K562 (cell line): Measurements from ENCODE around the gene CDKL1. TPM values are rescaled to one million over a fixed set of nuclear protein-coding genes. Genes with fewer than 3 reads are reported as not detected.

Experiments
- BACH1 ChIP-seq: fragments of 200-800 bp; sonication (Bioruptor generic); IDR thresholded peaks from 2 replicates; pipeline ENCODE4 v1.6.1; 2016; ENCODE audit warnings: missing genetic modification characterization, missing compliant biosample characterization
- CBFB ChIP-seq: sonication (generic); formaldehyde crosslinking; IDR thresholded peaks from 2 replicates; pipeline ENCODE4 v1.4.0; 2020; ENCODE audit warnings: mild to moderate bottlenecking, missing genetic modification reagents
- CTBP1 ChIP-seq: fragments of 450-650 bp; IDR thresholded peaks from 2 replicates; pipeline ENCODE4 v1.6.1; 2016; ENCODE audit warnings: borderline replicate concordance
- EP400 ChIP-seq: fragments of 450-650 bp; IDR thresholded peaks from 2 replicates; pipeline ENCODE4 v1.6.1; 2017; ENCODE audit warnings: antibody characterized with exemption, mild to moderate bottlenecking, moderate library complexity
- HDAC8 ChIP-seq: fragments of 450-650 bp; IDR thresholded peaks from 2 replicates; pipeline ENCODE4 v1.6.1; 2016; ENCODE audit warnings: mild to moderate bottlenecking, missing genetic modification characterization, moderate library complexity, missing compliant biosample characterization
- PRMT5 ChIP-seq: sonication (generic); formaldehyde crosslinking; IDR thresholded peaks from 2 replicates; pipeline ENCODE4 v1.5.0; 2020; ENCODE audit warnings: missing genetic modification reagents
- PURB ChIP-seq: sonication (generic); formaldehyde crosslinking; IDR thresholded peaks from 2 replicates; pipeline ENCODE4 v1.9.0; 2021; ENCODE audit warnings: low read depth, mild to moderate bottlenecking, missing genetic modification reagents
- RNF2 ChIP-seq: sonication (generic); IDR thresholded peaks from 2 replicates; pipeline ENCODE4 v1.6.1; 2016
- WHSC1 ChIP-seq: IDR thresholded peaks from one replicate; pipeline ENCODE4 v1.6.1; 2012; ENCODE audit warnings: low read length, control low read depth, inconsistent platforms
- ZNF143 ChIP-seq: sonication (generic); formaldehyde crosslinking; IDR thresholded peaks from 2 replicates; pipeline ENCODE4 v1.9.0; 2022; ENCODE audit warnings: mild to moderate bottlenecking, missing genetic modification reagents
- polyA plus RNA-seq, 8 experiments: library from polyadenylated mRNA; depleted of rRNA in 4 of 8; stranded (reverse) in 5 of 8; unstranded in 3 of 8; fragments of >200 nt; fragmentation: Nextera tagmentation in 2 of 8; fragmentation: Illumina TruSeq in 1 of 8; extraction: Ambion mirVana in 2 of 8; extraction: Trizol in 1 of 8; gene quantifications; 2 replicates each; pipeline versions ENCODE4 v1.2.1 to v1.2.3, GENCODE V29; 2011 to 2014; ENCODE audit warnings: inconsistent platforms in 1 of 8, missing spikeins in 1 of 8
- total RNA-seq, 7 experiments: library from RNA; depleted of rRNA in 6 of 7; stranded (reverse); fragments of >200 nt in 6 of 7; fragmentation: Illumina TruSeq in 2 of 7; extraction: Trizol in 2 of 7; gene quantifications; 2 replicates each; pipeline versions ENCODE4 v1.2.1 to v1.2.3, GENCODE V29; 2011 to 2021; ENCODE audit warnings: low replicate concordance in 1 of 7
- TF ChIP-seq, protein P1 (sequence below): sonication (generic); formaldehyde crosslinking; IDR thresholded peaks from 2 replicates; pipeline ENCODE4 v1.8.1; 2022; ENCODE audit warnings: missing genetic modification reagents
- TF ChIP-seq, protein P2 (sequence below): sonication (generic); formaldehyde crosslinking; IDR thresholded peaks from 2 replicates; pipeline ENCODE4 v1.8.0; 2022; ENCODE audit warnings: mild to moderate bottlenecking, missing genetic modification reagents
- TF ChIP-seq, protein P3 (sequence below): fragments of 450-650 bp; IDR thresholded peaks from 2 replicates; pipeline ENCODE4 v1.6.1; 2016; ENCODE audit warnings: mild to moderate bottlenecking, moderate library complexity

CDKL1 gene
- total and polyA plus RNA-seq, 9 of the 15 experiments (the other 6 are each of a cell fraction or from before 2014, with no cell fraction given), result 2.3 to 35.0 (median 7.5) TPM

- TF ChIP-seq ZNF143 (CRISPR knock-in tag) (no peak), PRMT5 (no peak), BACH1 (peak; percentile 85), EP400 (peak; percentile 23; the same call in 1 of the 2 replicates), CBFB (CRISPR knock-in tag) (no peak), RNF2 (no peak), PURB (CRISPR knock-in tag) (no peak), HDAC8 (no peak), CTBP1 (no peak), WHSC1 (no peak)
- TF ChIP-seq, protein P1, sequence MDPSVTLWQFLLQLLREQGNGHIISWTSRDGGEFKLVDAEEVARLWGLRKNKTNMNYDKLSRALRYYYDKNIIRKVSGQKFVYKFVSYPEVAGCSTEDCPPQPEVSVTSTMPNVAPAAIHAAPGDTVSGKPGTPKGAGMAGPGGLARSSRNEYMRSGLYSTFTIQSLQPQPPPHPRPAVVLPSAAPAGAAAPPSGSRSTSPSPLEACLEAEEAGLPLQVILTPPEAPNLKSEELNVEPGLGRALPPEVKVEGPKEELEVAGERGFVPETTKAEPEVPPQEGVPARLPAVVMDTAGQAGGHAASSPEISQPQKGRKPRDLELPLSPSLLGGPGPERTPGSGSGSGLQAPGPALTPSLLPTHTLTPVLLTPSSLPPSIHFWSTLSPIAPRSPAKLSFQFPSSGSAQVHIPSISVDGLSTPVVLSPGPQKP (CRISPR knock-in tag), result no peak
- TF ChIP-seq, protein P2, sequence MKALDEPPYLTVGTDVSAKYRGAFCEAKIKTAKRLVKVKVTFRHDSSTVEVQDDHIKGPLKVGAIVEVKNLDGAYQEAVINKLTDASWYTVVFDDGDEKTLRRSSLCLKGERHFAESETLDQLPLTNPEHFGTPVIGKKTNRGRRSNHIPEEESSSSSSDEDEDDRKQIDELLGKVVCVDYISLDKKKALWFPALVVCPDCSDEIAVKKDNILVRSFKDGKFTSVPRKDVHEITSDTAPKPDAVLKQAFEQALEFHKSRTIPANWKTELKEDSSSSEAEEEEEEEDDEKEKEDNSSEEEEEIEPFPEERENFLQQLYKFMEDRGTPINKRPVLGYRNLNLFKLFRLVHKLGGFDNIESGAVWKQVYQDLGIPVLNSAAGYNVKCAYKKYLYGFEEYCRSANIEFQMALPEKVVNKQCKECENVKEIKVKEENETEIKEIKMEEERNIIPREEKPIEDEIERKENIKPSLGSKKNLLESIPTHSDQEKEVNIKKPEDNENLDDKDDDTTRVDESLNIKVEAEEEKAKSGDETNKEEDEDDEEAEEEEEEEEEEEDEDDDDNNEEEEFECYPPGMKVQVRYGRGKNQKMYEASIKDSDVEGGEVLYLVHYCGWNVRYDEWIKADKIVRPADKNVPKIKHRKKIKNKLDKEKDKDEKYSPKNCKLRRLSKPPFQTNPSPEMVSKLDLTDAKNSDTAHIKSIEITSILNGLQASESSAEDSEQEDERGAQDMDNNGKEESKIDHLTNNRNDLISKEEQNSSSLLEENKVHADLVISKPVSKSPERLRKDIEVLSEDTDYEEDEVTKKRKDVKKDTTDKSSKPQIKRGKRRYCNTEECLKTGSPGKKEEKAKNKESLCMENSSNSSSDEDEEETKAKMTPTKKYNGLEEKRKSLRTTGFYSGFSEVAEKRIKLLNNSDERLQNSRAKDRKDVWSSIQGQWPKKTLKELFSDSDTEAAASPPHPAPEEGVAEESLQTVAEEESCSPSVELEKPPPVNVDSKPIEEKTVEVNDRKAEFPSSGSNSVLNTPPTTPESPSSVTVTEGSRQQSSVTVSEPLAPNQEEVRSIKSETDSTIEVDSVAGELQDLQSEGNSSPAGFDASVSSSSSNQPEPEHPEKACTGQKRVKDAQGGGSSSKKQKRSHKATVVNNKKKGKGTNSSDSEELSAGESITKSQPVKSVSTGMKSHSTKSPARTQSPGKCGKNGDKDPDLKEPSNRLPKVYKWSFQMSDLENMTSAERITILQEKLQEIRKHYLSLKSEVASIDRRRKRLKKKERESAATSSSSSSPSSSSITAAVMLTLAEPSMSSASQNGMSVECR (CRISPR knock-in tag), result no peak
- TF ChIP-seq, protein P3, sequence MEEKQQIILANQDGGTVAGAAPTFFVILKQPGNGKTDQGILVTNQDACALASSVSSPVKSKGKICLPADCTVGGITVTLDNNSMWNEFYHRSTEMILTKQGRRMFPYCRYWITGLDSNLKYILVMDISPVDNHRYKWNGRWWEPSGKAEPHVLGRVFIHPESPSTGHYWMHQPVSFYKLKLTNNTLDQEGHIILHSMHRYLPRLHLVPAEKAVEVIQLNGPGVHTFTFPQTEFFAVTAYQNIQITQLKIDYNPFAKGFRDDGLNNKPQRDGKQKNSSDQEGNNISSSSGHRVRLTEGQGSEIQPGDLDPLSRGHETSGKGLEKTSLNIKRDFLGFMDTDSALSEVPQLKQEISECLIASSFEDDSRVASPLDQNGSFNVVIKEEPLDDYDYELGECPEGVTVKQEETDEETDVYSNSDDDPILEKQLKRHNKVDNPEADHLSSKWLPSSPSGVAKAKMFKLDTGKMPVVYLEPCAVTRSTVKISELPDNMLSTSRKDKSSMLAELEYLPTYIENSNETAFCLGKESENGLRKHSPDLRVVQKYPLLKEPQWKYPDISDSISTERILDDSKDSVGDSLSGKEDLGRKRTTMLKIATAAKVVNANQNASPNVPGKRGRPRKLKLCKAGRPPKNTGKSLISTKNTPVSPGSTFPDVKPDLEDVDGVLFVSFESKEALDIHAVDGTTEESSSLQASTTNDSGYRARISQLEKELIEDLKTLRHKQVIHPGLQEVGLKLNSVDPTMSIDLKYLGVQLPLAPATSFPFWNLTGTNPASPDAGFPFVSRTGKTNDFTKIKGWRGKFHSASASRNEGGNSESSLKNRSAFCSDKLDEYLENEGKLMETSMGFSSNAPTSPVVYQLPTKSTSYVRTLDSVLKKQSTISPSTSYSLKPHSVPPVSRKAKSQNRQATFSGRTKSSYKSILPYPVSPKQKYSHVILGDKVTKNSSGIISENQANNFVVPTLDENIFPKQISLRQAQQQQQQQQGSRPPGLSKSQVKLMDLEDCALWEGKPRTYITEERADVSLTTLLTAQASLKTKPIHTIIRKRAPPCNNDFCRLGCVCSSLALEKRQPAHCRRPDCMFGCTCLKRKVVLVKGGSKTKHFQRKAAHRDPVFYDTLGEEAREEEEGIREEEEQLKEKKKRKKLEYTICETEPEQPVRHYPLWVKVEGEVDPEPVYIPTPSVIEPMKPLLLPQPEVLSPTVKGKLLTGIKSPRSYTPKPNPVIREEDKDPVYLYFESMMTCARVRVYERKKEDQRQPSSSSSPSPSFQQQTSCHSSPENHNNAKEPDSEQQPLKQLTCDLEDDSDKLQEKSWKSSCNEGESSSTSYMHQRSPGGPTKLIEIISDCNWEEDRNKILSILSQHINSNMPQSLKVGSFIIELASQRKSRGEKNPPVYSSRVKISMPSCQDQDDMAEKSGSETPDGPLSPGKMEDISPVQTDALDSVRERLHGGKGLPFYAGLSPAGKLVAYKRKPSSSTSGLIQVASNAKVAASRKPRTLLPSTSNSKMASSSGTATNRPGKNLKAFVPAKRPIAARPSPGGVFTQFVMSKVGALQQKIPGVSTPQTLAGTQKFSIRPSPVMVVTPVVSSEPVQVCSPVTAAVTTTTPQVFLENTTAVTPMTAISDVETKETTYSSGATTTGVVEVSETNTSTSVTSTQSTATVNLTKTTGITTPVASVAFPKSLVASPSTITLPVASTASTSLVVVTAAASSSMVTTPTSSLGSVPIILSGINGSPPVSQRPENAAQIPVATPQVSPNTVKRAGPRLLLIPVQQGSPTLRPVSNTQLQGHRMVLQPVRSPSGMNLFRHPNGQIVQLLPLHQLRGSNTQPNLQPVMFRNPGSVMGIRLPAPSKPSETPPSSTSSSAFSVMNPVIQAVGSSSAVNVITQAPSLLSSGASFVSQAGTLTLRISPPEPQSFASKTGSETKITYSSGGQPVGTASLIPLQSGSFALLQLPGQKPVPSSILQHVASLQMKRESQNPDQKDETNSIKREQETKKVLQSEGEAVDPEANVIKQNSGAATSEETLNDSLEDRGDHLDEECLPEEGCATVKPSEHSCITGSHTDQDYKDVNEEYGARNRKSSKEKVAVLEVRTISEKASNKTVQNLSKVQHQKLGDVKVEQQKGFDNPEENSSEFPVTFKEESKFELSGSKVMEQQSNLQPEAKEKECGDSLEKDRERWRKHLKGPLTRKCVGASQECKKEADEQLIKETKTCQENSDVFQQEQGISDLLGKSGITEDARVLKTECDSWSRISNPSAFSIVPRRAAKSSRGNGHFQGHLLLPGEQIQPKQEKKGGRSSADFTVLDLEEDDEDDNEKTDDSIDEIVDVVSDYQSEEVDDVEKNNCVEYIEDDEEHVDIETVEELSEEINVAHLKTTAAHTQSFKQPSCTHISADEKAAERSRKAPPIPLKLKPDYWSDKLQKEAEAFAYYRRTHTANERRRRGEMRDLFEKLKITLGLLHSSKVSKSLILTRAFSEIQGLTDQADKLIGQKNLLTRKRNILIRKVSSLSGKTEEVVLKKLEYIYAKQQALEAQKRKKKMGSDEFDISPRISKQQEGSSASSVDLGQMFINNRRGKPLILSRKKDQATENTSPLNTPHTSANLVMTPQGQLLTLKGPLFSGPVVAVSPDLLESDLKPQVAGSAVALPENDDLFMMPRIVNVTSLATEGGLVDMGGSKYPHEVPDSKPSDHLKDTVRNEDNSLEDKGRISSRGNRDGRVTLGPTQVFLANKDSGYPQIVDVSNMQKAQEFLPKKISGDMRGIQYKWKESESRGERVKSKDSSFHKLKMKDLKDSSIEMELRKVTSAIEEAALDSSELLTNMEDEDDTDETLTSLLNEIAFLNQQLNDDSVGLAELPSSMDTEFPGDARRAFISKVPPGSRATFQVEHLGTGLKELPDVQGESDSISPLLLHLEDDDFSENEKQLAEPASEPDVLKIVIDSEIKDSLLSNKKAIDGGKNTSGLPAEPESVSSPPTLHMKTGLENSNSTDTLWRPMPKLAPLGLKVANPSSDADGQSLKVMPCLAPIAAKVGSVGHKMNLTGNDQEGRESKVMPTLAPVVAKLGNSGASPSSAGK, result peak; percentile 56
Observed at GRCh38 chr14:50347521-50347920, 49.2 kb downstream of the CDKL1 start (continued).
